Thymus (tissue), 11 donors: ENCODE measurements around the gene DDR1. TPM values are rescaled to one million over a fixed set of nuclear protein-coding genes. Genes with fewer than 3 reads are reported as not detected.

ENCODE experiments used
- DNase-seq, 9 donors: peaks; one replicate each; pipeline ENCODE4 v3.0.0-alpha.2; 2013; ENCODE audit warnings: low spot score in 9 of 9, low read depth in 6 of 9, missing footprints in 1 of 9
- H3K27ac ChIP-seq, 2 donors: one replicate each; pipeline ENCODE4 v1.5.1; 2013; ENCODE audit warnings: control low read depth in 1 of 2, low read depth in 1 of 2, low read length in 1 of 2, mild to moderate bottlenecking in 1 of 2, moderate library complexity in 1 of 2
- H3K27me3 ChIP-seq, 2 donors: one replicate each; pipeline ENCODE4 v1.5.1; 2013; ENCODE audit warnings: low read length in 1 of 2; ENCODE audit not compliant: control insufficient read depth in 2 of 2, insufficient read depth in 1 of 2
- H3K36me3 ChIP-seq, 2 donors: one replicate each; pipeline ENCODE4 v1.5.1; 2013; ENCODE audit warnings: low read length in 1 of 2, mild to moderate bottlenecking in 1 of 2, moderate library complexity in 1 of 2; ENCODE audit not compliant: control insufficient read depth in 2 of 2, insufficient read depth in 2 of 2
- H3K4me1 ChIP-seq, 2 donors: one replicate each; pipeline ENCODE4 v1.5.1; 2013; ENCODE audit warnings: low read length in 2 of 2; ENCODE audit not compliant: control insufficient read depth in 2 of 2, insufficient read depth in 2 of 2
- H3K4me3 ChIP-seq, 2 donors: one replicate each; pipeline ENCODE4 v1.5.1; 2013; ENCODE audit warnings: low read length in 2 of 2, control low read depth in 1 of 2, mild to moderate bottlenecking in 1 of 2
- H3K9me3 ChIP-seq, 2 donors: one replicate each; pipeline ENCODE4 v1.5.1; 2013; ENCODE audit warnings: low read length in 1 of 2, mild to moderate bottlenecking in 1 of 2; ENCODE audit not compliant: control insufficient read depth in 2 of 2, insufficient read depth in 1 of 2
- WGBS: extraction: QIAGEN DNeasy Blood & Tissue Kit; methylation state at CpG from one replicate; pipeline ENCODE4 v1.1.7; 2013; 5-methylcytosine and 5-hydroxymethylcytosine counted together
- polyA plus RNA-seq: library from polyadenylated mRNA; stranded (reverse); fragments of 200-250 nt; gene quantifications from one replicate; pipeline ENCODE4 v1.2.3, GENCODE V29; 2013
- total RNA-seq: library from RNA; stranded (reverse); fragments of 120-200 nt; gene quantifications from one replicate; pipeline ENCODE4 v1.2.4, GENCODE V29; 2013
- donor health status: healthy.

DDR1 gene
- total and polyA plus RNA-seq, 2 donors = 39.6 to 65.9 TPM

DNA sequence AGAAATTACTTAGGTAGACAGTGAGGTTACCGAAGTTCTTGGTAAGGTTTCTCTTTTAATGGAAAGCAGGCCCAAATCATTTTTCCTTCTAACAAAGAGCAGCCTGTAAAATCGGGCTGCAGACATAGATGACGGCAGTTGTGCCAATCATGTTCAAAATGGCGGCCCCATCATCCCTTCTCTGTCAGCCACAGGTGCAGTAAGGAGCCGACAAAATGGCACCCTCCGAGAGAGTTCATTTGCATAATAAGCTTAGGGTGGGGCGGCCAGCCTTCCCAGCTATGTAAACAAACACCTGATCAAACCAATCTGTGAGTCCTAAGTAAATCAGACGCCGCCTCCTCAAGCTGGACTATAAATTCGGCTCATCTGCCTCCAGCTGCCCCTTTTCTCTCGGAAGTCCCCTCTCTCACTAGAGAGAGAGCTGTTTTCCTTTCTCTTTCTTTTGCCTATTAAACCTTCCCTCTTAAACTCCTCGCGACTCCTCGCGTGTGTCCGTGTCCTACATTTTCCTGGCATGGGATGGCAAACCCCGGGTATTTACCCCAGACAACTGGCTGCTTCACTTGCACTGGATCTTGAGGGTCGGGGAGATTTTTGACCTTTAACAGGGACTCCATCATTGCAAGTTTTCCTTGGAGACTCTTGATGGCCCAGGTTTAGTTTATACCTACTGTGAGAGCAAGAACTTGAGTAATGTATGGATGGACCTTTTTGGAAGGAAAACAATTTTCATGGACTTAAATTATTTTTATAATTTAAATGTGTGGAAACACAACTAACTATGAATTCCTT, 8.9 kb upstream of the DDR1 start:
- Histone ChIP-seq H3K36me3 (peaks cover 0 to 5% of the 10 kb centered on the region in 2 donors), H3K4me1 (peaks cover 9 to 40% of the 10 kb centered on the region in 2 donors), H3K4me3 (no peak overlapping the region), H3K27me3 (no peaks in the 10 kb centered on the region), H3K9me3 (peaks cover 3 to 28% of the 10 kb centered on the region in 2 donors), H3K27ac (peak overlapping the region; percentile 36 to 59)
- WGBS = 96% methylated on average over 18 of the region's 18 CpGs
- DNase-seq = no peak

DNA sequence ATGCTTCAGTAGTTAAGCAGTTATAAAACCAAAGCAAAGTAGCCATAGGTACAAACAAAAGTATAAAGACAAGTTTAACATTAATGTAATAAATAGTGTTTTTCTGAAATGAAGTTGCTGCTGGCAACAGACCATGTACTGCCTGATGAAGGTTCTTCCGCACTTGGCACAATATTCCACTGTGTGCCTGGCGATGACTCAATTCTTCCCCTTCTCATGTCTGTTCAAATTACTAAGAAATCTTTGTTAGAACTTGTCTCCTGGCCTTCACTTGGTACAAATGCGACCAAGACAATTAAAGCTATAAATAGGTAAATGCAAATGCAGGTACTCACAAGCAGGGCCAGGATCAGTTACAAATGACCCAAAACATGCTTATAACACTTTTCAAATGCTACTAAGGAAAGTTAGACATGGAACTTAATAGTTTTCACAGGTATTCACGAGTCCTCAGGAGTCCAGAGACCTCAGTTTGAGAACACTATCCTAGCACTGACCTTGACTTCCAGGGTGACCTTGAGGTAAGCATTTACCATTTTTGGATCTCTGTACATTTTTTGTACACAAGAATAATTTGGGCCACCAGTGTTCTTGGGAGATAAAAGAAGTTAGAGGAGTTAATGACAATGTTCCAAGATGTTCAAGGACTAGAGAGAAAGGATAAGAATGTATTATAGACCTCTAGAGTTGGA, 8.1 kb upstream of the DDR1 start:
- Histone ChIP-seq H3K36me3 (no peaks in the 10 kb centered on the region), H3K27ac (peak overlapping the region; percentile 42 to 85), H3K4me1 (peaks cover 9 to 46% of the 10 kb centered on the region in 2 donors), H3K4me3 (no peak overlapping the region), H3K9me3 (peaks cover 0 to 22% of the 10 kb centered on the region in 2 donors), H3K27me3 (peaks cover 0 to 5% of the 10 kb centered on the region in 2 donors)
- peak in 1 of 9 donors; percentile 30 for DNase-seq
- 93% methylated on average over 4 of the region's 4 CpGs for WGBS

- peak overlapping the region; percentile 28 to 43 for H3K4me3 ChIP-seq
- DNase-seq = peak in 7 of 9 donors; percentile 57 to 86 (median 74)
- no peaks in the 10 kb centered on the region for H3K36me3 ChIP-seq
- 24% methylated on average over 15 of the region's 15 CpGs for WGBS
- H3K9me3 ChIP-seq = peaks cover 0 to 15% of the 10 kb centered on the region in 2 donors
- peaks cover 13 to 60% of the 10 kb centered on the region in 2 donors for H3K4me1 ChIP-seq
- H3K27ac ChIP-seq = peak overlapping the region; percentile 64 to 85
- H3K27me3 ChIP-seq = peaks cover 0 to 7% of the 10 kb centered on the region in 2 donors
Observed at GRCh38 chr6:30877419-30878262, 6.7 kb upstream of the DDR1 start.

GRCh38 chr6:30879684-30880427, 4.5 kb upstream of the DDR1 start:
- Histone ChIP-seq H3K27ac (no peak overlapping the region), H3K36me3 (no peaks in the 10 kb centered on the region), H3K9me3 (peaks cover 0 to 5% of the 10 kb centered on the region in 2 donors), H3K4me1 (peaks cover 20 to 77% of the 10 kb centered on the region in 2 donors), H3K4me3 (no peak overlapping the region), H3K27me3 (peaks cover 0 to 15% of the 10 kb centered on the region in 2 donors)
- no peak for DNase-seq
- WGBS = 95% methylated on average over 8 of the region's 8 CpGs

- peaks cover 0 to 24% of the 10 kb centered on the region in 2 donors for H3K27me3 ChIP-seq
- peak in 1 of 9 donors; percentile 16 for DNase-seq
- H3K9me3 ChIP-seq = no peaks in the 10 kb centered on the region
- H3K27ac ChIP-seq = peak overlapping the region in 1 of 2 donors; percentile 80
- H3K36me3 ChIP-seq = no peaks in the 10 kb centered on the region
- H3K4me1 ChIP-seq = peaks cover 29 to 86% of the 10 kb centered on the region in 2 donors
- 93% methylated on average over 16 of the region's 16 CpGs for WGBS
- peak overlapping the region in 1 of 2 donors; percentile 14 for H3K4me3 ChIP-seq
Observed at GRCh38 chr6:30880698-30881252, 3.5 kb upstream of the DDR1 start.

GRCh38 chr6:30881392-30882203, 2.7 kb upstream of the DDR1 start:
- WGBS = 86% methylated on average over 14 of the region's 14 CpGs
- Histone ChIP-seq H3K4me1 (peaks cover 35 to 90% of the 10 kb centered on the region in 2 donors), H3K27ac (peak overlapping the region; percentile 80 to 83), H3K9me3 (no peaks in the 10 kb centered on the region), H3K4me3 (no peak overlapping the region), H3K27me3 (peaks cover 0 to 32% of the 10 kb centered on the region in 2 donors), H3K36me3 (no peaks in the 10 kb centered on the region)
- DNase-seq = peak in 2 of 9 donors; percentile 63 to 73

- peaks cover 0 to 32% of the 10 kb centered on the region in 2 donors for H3K27me3 ChIP-seq
- peaks cover 31 to 86% of the 10 kb centered on the region in 2 donors for H3K4me1 ChIP-seq
- H3K4me3 ChIP-seq = no peak overlapping the region
- no peaks in the 10 kb centered on the region for H3K9me3 ChIP-seq
- no peak for DNase-seq
- H3K36me3 ChIP-seq = no peaks in the 10 kb centered on the region
- peak overlapping the region; percentile 80 to 83 for H3K27ac ChIP-seq
- 91% methylated on average over 8 of the region's 8 CpGs for WGBS
Observed at GRCh38 chr6:30882204-30882758, 2.0 kb upstream of the DDR1 start.
